Endothelial cell of umbilical vein (primary cell): ENCODE results near the gene ZDHHC16. TPM values are rescaled to one million over a fixed set of nuclear protein-coding genes. Genes with fewer than 3 reads are reported as not detected.

Source experiments
- BruUV-seq: library from RNA; stranded (reverse); fragments of 400-500 nt; replicated peaks from 2 replicates; lab custom pipeline; 2021; lab: Mats Ljungman, UMichigan
- CTCF ChIA-PET: fragments of 300-600, 350-600 bp; sonication (Branson Sonifier 250); formaldehyde crosslinking; loops from one replicate; lab custom pipeline; 2021; ENCODE audit warnings: antibody characterized with exemption, inconsistent platforms; lab: Charles Lee
- POLR2A ChIA-PET: fragments of 300-600, 350-600 bp; sonication (Branson Sonifier 250); formaldehyde crosslinking; loops from one replicate; lab custom pipeline; 2021; ENCODE audit warnings: antibody characterized with exemption, inconsistent platforms; lab: Charles Lee
- DNase-seq: peaks from one replicate; pipeline ENCODE4 v3.0.0-alpha.2; 2011; ENCODE audit warnings: low read depth, low spot score
- FAIRE-seq: peaks from 2 replicates; lab custom pipeline; 2011; peaks lifted over from hg19 to GRCh38; lab: Jason Lieb, UNC
- H2AFZ ChIP-seq: 2 replicates; pipeline ENCODE4 v1.6.0; 2012; ENCODE audit warnings: low read depth, low read length, control low read depth, inconsistent platforms
- H3K27ac ChIP-seq: 2 replicates; pipeline ENCODE4 v1.5.1; 2011; ENCODE audit warnings: low read depth, mild to moderate bottlenecking, control low read depth, low read length, moderate library complexity; ENCODE audit not compliant: insufficient read depth
- H3K27me3 ChIP-seq, 2 experiments: 2 replicates each; pipeline versions ENCODE4 v1.6.0 to v1.6.1; 2011; ENCODE audit warnings: low read length in 2 of 2, mixed read lengths in 1 of 2; ENCODE audit not compliant: control insufficient read depth in 2 of 2, insufficient read depth in 2 of 2
- H3K36me3 ChIP-seq, 2 experiments: 2 replicates in 1 of 2; 3 replicates in 1 of 2; pipeline ENCODE4 v1.5.1; 2011; ENCODE audit warnings: low read length in 2 of 2, mild to moderate bottlenecking in 1 of 2, moderate library complexity in 1 of 2; ENCODE audit not compliant: control insufficient read depth in 2 of 2, insufficient read depth in 2 of 2; ENCODE audit errors: extremely low read depth in 1 of 2
- H3K4me1 ChIP-seq: 3 replicates; pipeline ENCODE4 v1.5.1; 2011; ENCODE audit warnings: mild to moderate bottlenecking, low read length; ENCODE audit not compliant: control insufficient read depth, insufficient read depth; ENCODE audit errors: extremely low read depth
- H3K4me2 ChIP-seq: 2 replicates; pipeline ENCODE4 v1.6.1; 2011; ENCODE audit warnings: low read length, control low read depth, mixed read lengths; ENCODE audit not compliant: insufficient read depth
- H3K4me3 ChIP-seq, 3 experiments: fragments of 200-600 bp in 1 of 3; sonication (generic), shearing (Covaris generic) in 1 of 3; replicated peaks in 1 of 3; 2 replicates each; pipeline ENCODE4 v1.5.1; 2011 to 2016; ENCODE audit warnings: control low read depth in 3 of 3, low read length in 3 of 3, mild to moderate bottlenecking in 2 of 3, inconsistent platforms in 1 of 3, low read depth in 1 of 3, moderate library complexity in 1 of 3; ENCODE audit not compliant: insufficient read depth in 1 of 3
- H3K79me2 ChIP-seq: 2 replicates; pipeline ENCODE4 v1.6.0; 2012; ENCODE audit warnings: low read length, inconsistent platforms; ENCODE audit not compliant: control insufficient read depth, insufficient read depth
- H3K9ac ChIP-seq: replicated peaks from 2 replicates; pipeline ENCODE3; 2011; ENCODE audit warnings: low read length, control low read depth; ENCODE audit not compliant: insufficient read depth; ENCODE audit errors: extremely low read depth
- H3K9me1 ChIP-seq: replicated peaks from 3 replicates; pipeline ENCODE4 v1.6.0; 2011; ENCODE audit warnings: mild to moderate bottlenecking, low read length; ENCODE audit not compliant: control insufficient read depth, insufficient read depth; ENCODE audit errors: extremely low read depth
- H3K9me3 ChIP-seq: replicated peaks from 2 replicates; pipeline ENCODE4 v1.5.1; 2012; ENCODE audit warnings: low read length, inconsistent platforms; ENCODE audit not compliant: control insufficient read depth, insufficient read depth
- H4K20me1 ChIP-seq: replicated peaks from 2 replicates; pipeline ENCODE3; 2011; ENCODE audit warnings: mild to moderate bottlenecking, low read length; ENCODE audit not compliant: control insufficient read depth, insufficient read depth; ENCODE audit errors: extremely low read depth
- CTCF ChIP-seq, 2 donors: IDR thresholded peaks; 1 replicate in 1 of 2; 2 replicates in 1 of 2; pipeline ENCODE4 v1.5.1; 2011; ENCODE audit warnings: low read length in 2 of 2, mild to moderate bottlenecking in 2 of 2, moderate library complexity in 2 of 2, control low read depth in 1 of 2, inconsistent platforms in 1 of 2, low read depth in 1 of 2; ENCODE audit not compliant: insufficient read depth in 1 of 2; ENCODE audit errors: extremely low read depth in 1 of 2
- EZH2 ChIP-seq: IDR thresholded peaks from 2 replicates; pipeline ENCODE4 v1.6.1; 2012; ENCODE audit warnings: borderline replicate concordance, low read depth, mild to moderate bottlenecking, moderate library complexity, low read length, inconsistent platforms; ENCODE audit not compliant: severe bottlenecking
- FOS ChIP-seq: IDR thresholded peaks from 2 replicates; pipeline ENCODE4 v1.6.1; 2011; ENCODE audit warnings: mild to moderate bottlenecking, low read length, moderate library complexity, borderline replicate concordance; ENCODE audit not compliant: insufficient read depth
- GATA2 ChIP-seq: IDR thresholded peaks from 2 replicates; pipeline ENCODE4 v1.7.0; 2011; ENCODE audit warnings: low read depth, mild to moderate bottlenecking, moderate library complexity, mixed read lengths, low read length; ENCODE audit not compliant: insufficient read length, insufficient read depth
- JUN ChIP-seq: IDR thresholded peaks from 2 replicates; pipeline ENCODE4 v1.6.1; 2011; ENCODE audit warnings: borderline replicate concordance, low read depth; ENCODE audit not compliant: insufficient read length, insufficient read depth
- MAX ChIP-seq: IDR thresholded peaks from 2 replicates; pipeline ENCODE4 v1.6.1; 2011; ENCODE audit not compliant: insufficient read depth, insufficient read length
- MYC ChIP-seq: IDR thresholded peaks from one replicate; pipeline ENCODE4 v1.6.1; 2011; ENCODE audit warnings: mild to moderate bottlenecking, low read depth, low read length
- POLR2A ChIP-seq: IDR thresholded peaks from 2 replicates; pipeline ENCODE4 v1.6.1; 2012; ENCODE audit warnings: low read depth, mild to moderate bottlenecking, control low read depth, low read length
- POLR2AphosphoS5 ChIP-seq: IDR thresholded peaks from 2 replicates; pipeline ENCODE4 v1.6.1; 2012; ENCODE audit warnings: low read depth, mild to moderate bottlenecking, control low read depth, low read length, moderate library complexity; ENCODE audit not compliant: insufficient read depth
- dilution Hi-C: fragments of 300-500 bp; cut with MboI; formaldehyde crosslinking; loops from one replicate; pipeline ENCODE4 v1.15.0; 2019; ENCODE audit warnings: low sequenced_read_pairs; ENCODE audit not compliant: extremely low pct_ligation_motif_present
- intact Hi-C: fragments of 100-400 bp; cut with micrococcal nuclease; formaldehyde crosslinking; loops from one replicate; pipeline ENCODE4 v1.10.0; 2022
- polyA plus RNA-seq, 4 experiments: library from polyadenylated mRNA; depleted of rRNA in 3 of 4; stranded (reverse) in 3 of 4; unstranded in 1 of 4; fragments of >200 nt; gene quantifications; 2 replicates each; pipeline versions ENCODE4 v1.2.1 to v1.2.3, GENCODE V29; 2011 to 2012; ENCODE audit warnings: missing spikeins in 1 of 4
- total RNA-seq: library from RNA; stranded (reverse); gene quantifications from 2 replicates; pipeline ENCODE4 v1.2.3, GENCODE V29; 2021

Gene ZDHHC16
- total and polyA plus RNA-seq, 2 donors (not counting 3 experiments of a cell fraction or from before 2014, with no cell fraction given): 52.0 to 125 TPM

- BruUV-seq: no TSS peak
- intact Hi-C loops: no loop called here
- Histone ChIP-seq H3K4me1 (peaks cover 10% of the 10 kb centered on the region), H3K9ac (no peak overlapping the region), H4K20me1 (no peaks in the 10 kb centered on the region), H3K27ac (no peak overlapping the region), H2AFZ (no peak overlapping the region), H3K4me2 (no peak overlapping the region), H3K79me2 (peaks cover 24% of the 10 kb centered on the region), H3K9me3 (no peaks in the 10 kb centered on the region), H3K4me3 (no peak overlapping the region), H3K36me3 (peaks cover 5 to 7% of the 10 kb centered on the region in 2 experiments), H3K27me3 (no peaks in the 10 kb centered on the region), H3K9me1 (no peaks in the 10 kb centered on the region)
- ChIA-PET CTCF (no interaction called here), POLR2A (no interaction called here)
- TF ChIP-seq POLR2AphosphoS5: no peak
- TF ChIP-seq POLR2A: no peak
- TF ChIP-seq GATA2: no peak
- TF ChIP-seq EZH2: no peak
- no peak for TF ChIP-seq MAX
- no peak for TF ChIP-seq JUN
- no peak for TF ChIP-seq FOS
- TF ChIP-seq MYC: no peak
- TF ChIP-seq CTCF (IDR thresholded peaks at IDR 0.05; ENCODE audit: extremely low read depth in 1 of 2, insufficient read depth in 1 of 2, low read depth in 1 of 2, low read length in 2 of 2): no peak
- dilution Hi-C loops: no loop called here
- DNase-seq (no peak), FAIRE-seq (no peak)
Measured at GRCh38 chr10:97442277-97442676, 3.7 kb upstream of the ZDHHC16 start.
